GM18868 (cell line): ENCODE data around the gene PTCHD1.

Experiments
- ATAC-seq: cut with Tn5 transposase; IDR thresholded peaks from one replicate; pipeline ENCODE4 v1.9.1; 2021; ENCODE audit warnings: mild to moderate bottlenecking, moderate library complexity; ENCODE audit not compliant: unreplicated experiment

The PTCHD1 gene

GRCh38 chrX:23334848-23335599, at the start of gene PTCHD1:
TSS of gene PTCHD1 (plus strand) at chrX:23334849. CDS start at chrX:23334876, 27 bp downstream.
- no peak for ATAC-seq

- no peak for ATAC-seq
Measured at GRCh38 chrX:23286731-23287130, 47.9 kb upstream of the PTCHD1 start.

GRCh38 chrX:23287191-23287725, 47.4 kb upstream of the PTCHD1 start:
- ATAC-seq = no peak

GRCh38 chrX:23292354-23292987, 42.2 kb upstream of the PTCHD1 start:
- no peak for ATAC-seq

- ATAC-seq = no peak
Measured at GRCh38 chrX:23292988-23293651, 41.5 kb upstream of the PTCHD1 start.

GRCh38 chrX:23304881-23305280, 29.8 kb upstream of the PTCHD1 start:
- no peak for ATAC-seq

- no peak for ATAC-seq
Measured at GRCh38 chrX:23311731-23312130, 22.9 kb upstream of the PTCHD1 start.

GRCh38 chrX:23312136-23312535, 22.5 kb upstream of the PTCHD1 start:
- no peak for ATAC-seq

GRCh38 chrX:23317799-23318724, 16.6 kb upstream of the PTCHD1 start:
- peak; percentile 85 for ATAC-seq

- no peak for ATAC-seq
Measured at GRCh38 chrX:23327104-23327503, 7.5 kb upstream of the PTCHD1 start.

- ATAC-seq = no peak
Measured at GRCh38 chrX:23331701-23332100, 2.9 kb upstream of the PTCHD1 start.

GRCh38 chrX:23332101-23332887, 2.4 kb upstream of the PTCHD1 start:
- no peak for ATAC-seq

GRCh38 chrX:23332888-23333821, 1.5 kb upstream of the PTCHD1 start:
- no peak for ATAC-seq

GRCh38 chrX:23333842-23334520, 668 bp upstream of the PTCHD1 start:
- ATAC-seq = no peak

- ATAC-seq = no peak
Measured at GRCh38 chrX:23334521-23334847, 165 bp upstream of the PTCHD1 start.

GRCh38 chrX:23338334-23338733, 3.7 kb downstream of the PTCHD1 start:
- no peak for ATAC-seq

GRCh38 chrX:23341452-23341851, 6.8 kb downstream of the PTCHD1 start:
- no peak for ATAC-seq

GRCh38 chrX:23344238-23344903, 9.7 kb downstream of the PTCHD1 start:
- no peak for ATAC-seq
